ENCODE measurements around the gene CACNA2D1.

Gene CACNA2D1

GRCh38 chr7:82455295-82455694 is 11.7 kb upstream of the CACNA2D1 start:
- no peak for TF ChIP-seq CTCF (IDR thresholded peaks at IDR 0.05)
- Histone ChIP-seq H2AFZ (no peak overlapping the region), H3K4me1 (no peaks in the 10 kb centered on the region), H3K36me3 (ENCODE audit: control insufficient read depth, insufficient read depth, low read length) (no peaks in the 10 kb centered on the region), H3K27ac (no peak overlapping the region), H3K4me3 (ENCODE audit: low read depth, low read length) (no peak overlapping the region), H3K27me3 (ENCODE audit: control insufficient read depth, insufficient read depth, low read length) (no peaks in the 10 kb centered on the region), H3K4me2 (ENCODE audit: low read length) (no peak overlapping the region), H3K79me2 (no peaks in the 10 kb centered on the region), H3K9me3 (ENCODE audit: control insufficient read depth, low read length) (no peaks in the 10 kb centered on the region), H3K9ac (no peak overlapping the region)

- Histone ChIP-seq H3K4me1 (no peaks in the 10 kb centered on the region), H3K79me2 (no peaks in the 10 kb centered on the region), H3K27me3 (ENCODE audit: control insufficient read depth, insufficient read depth, low read length) (no peaks in the 10 kb centered on the region), H3K4me3 (ENCODE audit: low read depth, low read length) (no peak overlapping the region), H3K9me3 (ENCODE audit: control insufficient read depth, low read length) (no peaks in the 10 kb centered on the region), H3K4me2 (ENCODE audit: low read length) (no peak overlapping the region), H2AFZ (no peak overlapping the region), H3K36me3 (ENCODE audit: control insufficient read depth, insufficient read depth, low read length) (no peaks in the 10 kb centered on the region), H3K9ac (no peak overlapping the region), H3K27ac (no peak overlapping the region)
- TF ChIP-seq CTCF (IDR thresholded peaks at IDR 0.05) = no peak
These were observed 7.2 kb upstream of the CACNA2D1 start for GRCh38 chr7:82450759-82451158.

GRCh38 chr7:82449910-82450309 is 6.3 kb upstream of the CACNA2D1 start:
- H3K4me3 ChIP-seq (ENCODE audit: low read depth, low read length) = no peak overlapping the region
- no peak overlapping the region for H3K4me2 ChIP-seq (ENCODE audit: low read length)
- no peaks in the 10 kb centered on the region for H3K36me3 ChIP-seq (ENCODE audit: control insufficient read depth, insufficient read depth, low read length)
- TF ChIP-seq CTCF (IDR thresholded peaks at IDR 0.05) = no peak
- no peaks in the 10 kb centered on the region for H3K79me2 ChIP-seq
- H3K4me1 ChIP-seq = no peaks in the 10 kb centered on the region
- H2AFZ ChIP-seq = no peak overlapping the region
- no peak overlapping the region for H3K27ac ChIP-seq
- no peaks in the 10 kb centered on the region for H3K27me3 ChIP-seq (ENCODE audit: control insufficient read depth, insufficient read depth, low read length)
- no peak overlapping the region for H3K9ac ChIP-seq
- no peaks in the 10 kb centered on the region for H3K9me3 ChIP-seq (ENCODE audit: control insufficient read depth, low read length)

GRCh38 chr7:82446897-82447296 is 3.3 kb upstream of the CACNA2D1 start:
- no peak for TF ChIP-seq CTCF (IDR thresholded peaks at IDR 0.05)
- Histone ChIP-seq H3K4me2 (ENCODE audit: low read length) (no peak overlapping the region), H3K4me3 (ENCODE audit: low read depth, low read length) (no peak overlapping the region)

GRCh38 chr7:82445271-82445670 is 1.7 kb upstream of the CACNA2D1 start:
- Histone ChIP-seq H3K9me3 (ENCODE audit: control insufficient read depth, low read length) (no peaks in the 10 kb centered on the region), H3K79me2 (no peaks in the 10 kb centered on the region), H3K36me3 (ENCODE audit: control insufficient read depth, insufficient read depth, low read length) (no peaks in the 10 kb centered on the region), H3K27ac (no peak overlapping the region), H3K4me1 (peaks cover 3% of the 10 kb centered on the region), H3K9ac (no peak overlapping the region), H3K27me3 (ENCODE audit: control insufficient read depth, insufficient read depth, low read length) (no peaks in the 10 kb centered on the region), H2AFZ (no peak overlapping the region), H3K4me2 (ENCODE audit: low read length) (no peak overlapping the region), H3K4me3 (ENCODE audit: low read depth, low read length) (no peak overlapping the region)
- TF ChIP-seq CTCF (IDR thresholded peaks at IDR 0.05) = no peak

More at GRCh38 chr7:82446897-82447296, 3.3 kb upstream of the CACNA2D1 start:
- H3K4me1 ChIP-seq = peaks cover 3% of the 10 kb centered on the region
- H3K79me2 ChIP-seq = no peaks in the 10 kb centered on the region
- H3K27ac ChIP-seq = no peak overlapping the region
- no peaks in the 10 kb centered on the region for H3K9me3 ChIP-seq (ENCODE audit: control insufficient read depth, low read length)
- no peaks in the 10 kb centered on the region for H3K36me3 ChIP-seq (ENCODE audit: control insufficient read depth, insufficient read depth, low read length)
- no peak overlapping the region for H2AFZ ChIP-seq
- H3K9ac ChIP-seq = no peak overlapping the region
- H3K27me3 ChIP-seq (ENCODE audit: control insufficient read depth, insufficient read depth, low read length) = no peaks in the 10 kb centered on the region

Data from parathyroid adenoma (tissue), 2 donors.